Stimulated activated CD4-positive, alpha-beta T cell treated with anti-CD3 and anti-CD28 coated beads, Interleukin-12 subunit alpha, Interleukin-12 subunit beta, amount 100 ng/mL, for 48 hours (primary cell): ENCODE results near the gene SHC4.
"Not testable (repeated sequence)": the region's sequence is repeated elsewhere in the genome, so short reads cannot be mapped to it uniquely, and the experiment has no call there.

Experiments used
- DNase-seq, 3 donors: peaks; one replicate each; pipeline ENCODE4 v3.0.0-alpha.2; 2020; ENCODE audit warnings: low read depth in 2 of 3, low spot score in 1 of 3

SHC4 gene

GRCh38 chr15:48802257-48802656 lies 161.5 kb downstream of the SHC4 start:
- no peak for DNase-seq

GRCh38 chr15:48800811-48801455 lies 162.8 kb downstream of the SHC4 start:
- no peak for DNase-seq

GRCh38 chr15:48800245-48800644 lies 163.5 kb downstream of the SHC4 start:
- no peak for DNase-seq

- no peak for DNase-seq
Measured at GRCh38 chr15:48798319-48798718, 165.4 kb downstream of the SHC4 start.

GRCh38 chr15:48796930-48797329 lies 166.8 kb downstream of the SHC4 start:
- no peak for DNase-seq

GRCh38 chr15:48796521-48796920 lies 167.2 kb downstream of the SHC4 start:
- no peak for DNase-seq

GRCh38 chr15:48795901-48796300 lies 167.8 kb downstream of the SHC4 start:
- no peak for DNase-seq

GRCh38 chr15:48794697-48795134 lies 169.0 kb downstream of the SHC4 start:
- no peak for DNase-seq

- no peak for DNase-seq
Measured at GRCh38 chr15:48792408-48792807, 171.3 kb downstream of the SHC4 start.

GRCh38 chr15:48790466-48791115 lies 173.1 kb downstream of the SHC4 start:
- DNase-seq = not testable (repeated sequence)

- no peak for DNase-seq
Measured at GRCh38 chr15:48785712-48786111, 178.0 kb downstream of the SHC4 start.

GRCh38 chr15:48785195-48785594 lies 178.5 kb downstream of the SHC4 start:
- no peak for DNase-seq

- DNase-seq = no peak
Measured at GRCh38 chr15:48784756-48785155, 179.0 kb downstream of the SHC4 start.

GRCh38 chr15:48782911-48783310 lies 180.8 kb downstream of the SHC4 start:
- DNase-seq = no peak

GRCh38 chr15:48781481-48782081 lies 182.1 kb downstream of the SHC4 start:
- no peak for DNase-seq

GRCh38 chr15:48781017-48781416 lies 182.7 kb downstream of the SHC4 start:
- DNase-seq = no peak

GRCh38 chr15:48778331-48778730 lies 185.4 kb downstream of the SHC4 start:
- DNase-seq = no peak

GRCh38 chr15:48777645-48778330 lies 185.9 kb downstream of the SHC4 start:
- no peak for DNase-seq

- no peak for DNase-seq
Measured at GRCh38 chr15:48775546-48775945, 188.2 kb downstream of the SHC4 start.

- DNase-seq = no peak
Measured at GRCh38 chr15:48774484-48774883, 189.2 kb downstream of the SHC4 start.
